Bone marrow (tissue), 2 donors: Measurements from ENCODE around the gene CREB3L2.
"Not testable (repeated sequence)": the region's sequence is repeated elsewhere in the genome, so short reads cannot be mapped to it uniquely, and the experiment has no call there.

Experiments used
- DNase-seq, 2 donors: peaks; one replicate each; lab custom pipeline; 2025; lab: John Stamatoyannopoulos, UW

The CREB3L2 gene

DNA sequence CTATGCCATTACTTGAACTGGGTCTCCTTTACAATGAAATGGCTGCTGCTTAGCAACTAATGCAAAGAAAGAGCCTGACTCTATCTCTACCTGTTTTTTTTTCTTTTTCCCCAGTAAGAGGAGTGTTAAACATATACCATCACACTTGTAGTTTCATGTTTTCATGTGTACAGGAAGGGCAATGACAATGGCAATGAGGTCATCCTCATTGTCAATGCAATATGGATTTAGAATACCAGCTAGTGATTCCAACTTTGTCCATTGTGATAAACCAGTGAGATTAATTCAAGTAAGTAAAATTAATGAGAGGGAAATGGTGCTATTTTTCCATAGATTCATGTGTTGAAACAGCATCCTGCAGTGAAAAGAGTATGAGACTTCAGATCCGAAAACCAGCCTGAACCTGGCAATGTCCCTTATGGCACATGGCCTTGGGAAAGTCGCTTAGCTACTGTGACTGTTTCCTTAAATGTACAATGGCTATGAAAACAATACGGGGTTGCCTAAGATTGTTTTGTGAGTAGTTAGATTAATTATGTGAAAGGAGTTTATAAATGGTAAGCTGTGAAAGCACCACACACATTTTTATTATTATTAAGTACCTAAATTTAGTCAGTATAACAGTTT lies 166.3 kb downstream of the CREB3L2 start:
- no peak for DNase-seq

DNA sequence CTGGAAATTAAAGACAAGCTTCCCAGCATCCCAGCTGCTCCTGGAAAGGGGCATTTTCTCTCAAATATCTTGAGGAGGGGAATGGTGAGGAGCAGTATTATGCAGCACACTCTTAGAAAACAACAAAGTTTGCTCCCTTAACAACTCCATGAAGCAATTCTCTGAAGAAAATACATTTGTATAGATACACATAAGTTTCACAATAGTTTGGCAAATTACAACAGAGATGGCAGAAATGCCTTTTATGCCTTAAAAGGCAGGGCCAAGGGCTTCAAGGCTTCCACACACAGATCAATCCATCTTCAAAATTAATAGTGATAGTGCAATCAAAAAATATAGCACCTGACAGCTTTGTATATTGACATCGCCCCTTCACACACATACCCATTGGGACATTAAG lies 167.3 kb downstream of the CREB3L2 start:
- no peak for DNase-seq

DNA sequence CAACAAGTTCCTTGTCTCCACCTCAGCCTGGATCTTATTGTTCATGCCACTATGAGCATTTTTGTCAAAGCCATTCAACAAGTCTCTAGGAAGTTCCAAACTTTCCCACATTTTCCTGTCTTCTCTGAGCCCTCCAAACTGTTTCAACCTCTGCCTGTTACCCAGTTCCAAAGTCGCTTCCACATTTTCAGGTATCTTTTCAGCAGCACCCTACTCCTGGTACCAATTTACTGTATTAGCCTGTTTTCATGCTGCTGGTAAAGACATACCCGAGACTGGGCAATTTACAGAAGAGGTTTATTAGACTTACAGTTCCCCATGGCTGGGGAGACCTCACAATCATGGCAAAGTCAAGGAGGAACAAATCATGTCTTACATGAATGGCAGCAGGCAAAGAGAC lies 168.9 kb downstream of the CREB3L2 start:
- not testable (repeated sequence) for DNase-seq

DNA sequence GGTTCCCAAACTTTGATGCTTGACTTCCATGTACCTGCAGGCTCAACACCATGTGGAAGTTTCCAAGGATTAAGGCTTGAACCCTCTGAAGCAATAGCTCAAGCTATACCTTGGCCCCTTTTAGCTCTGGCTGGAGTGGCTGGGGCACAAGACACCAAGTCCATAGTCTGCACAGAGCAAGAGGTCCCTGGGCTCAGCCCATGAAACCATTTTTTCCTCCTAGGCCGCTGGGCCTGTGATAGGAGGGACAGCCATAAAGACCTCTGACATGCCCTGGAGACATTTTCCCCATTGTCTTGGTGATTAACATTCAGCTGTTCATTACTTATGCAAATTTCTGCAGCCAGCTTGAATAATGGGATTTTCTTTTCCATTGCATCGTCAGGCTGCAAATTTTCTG lies 169.5 kb downstream of the CREB3L2 start:
- DNase-seq: no peak

GRCh38 chr7:137831555-137831954 lies 170.3 kb downstream of the CREB3L2 start:
- not testable (repeated sequence) for DNase-seq

GRCh38 chr7:137829337-137829992 lies 172.4 kb downstream of the CREB3L2 start:
- DNase-seq: no peak

DNA sequence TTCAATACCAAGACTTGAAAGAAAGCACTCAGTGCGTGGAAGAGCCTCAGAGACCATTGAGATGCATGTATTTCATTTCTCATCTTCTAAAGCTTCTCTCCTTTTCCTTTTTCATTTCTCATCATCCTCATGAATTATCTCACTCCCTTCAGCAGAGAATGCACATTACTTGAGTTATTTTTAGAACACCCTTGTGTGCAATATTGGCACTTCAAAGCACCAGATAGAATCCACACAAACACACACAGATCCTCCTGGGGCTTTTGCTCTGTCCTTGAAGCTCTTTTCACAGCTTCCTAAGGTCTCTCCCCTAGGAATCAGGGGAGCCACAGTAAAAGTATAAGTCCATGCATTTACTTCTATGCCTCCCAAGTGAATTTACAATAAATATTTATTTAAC lies 173.4 kb downstream of the CREB3L2 start:
- no peak for DNase-seq

DNA sequence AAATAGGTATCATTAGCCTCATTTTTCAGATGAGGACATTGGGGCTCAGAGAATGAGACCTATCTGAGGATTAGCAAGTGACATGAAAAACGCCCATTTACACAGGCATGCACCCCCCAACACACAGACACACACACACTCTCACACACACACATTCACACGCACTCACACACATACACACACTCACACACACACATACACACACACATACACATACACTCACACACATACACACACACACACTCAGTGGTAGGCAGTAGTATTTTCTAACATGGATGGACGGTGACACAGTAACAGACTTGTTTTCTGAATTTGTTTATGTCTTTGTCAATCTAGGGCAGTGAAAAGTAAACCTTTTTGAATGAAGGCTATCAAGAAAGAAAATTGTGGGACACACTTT lies 176.4 kb downstream of the CREB3L2 start:
- DNase-seq: no peak
